SK-N-SH (cell line): Measurements from ENCODE around the gene CETN1. TPM values are rescaled to one million over a fixed set of nuclear protein-coding genes. Genes with fewer than 3 reads are reported as not detected.

Experiments
- CTCF ChIA-PET: fragments of 300-600, 350-600 bp; formaldehyde crosslinking; extraction: SDS; loops from one replicate; lab custom pipeline; 2021; lab: Yijun Ruan, JAX
- POLR2A ChIA-PET: fragments of 350-600 bp; sonication (Branson Sonifier 250); formaldehyde crosslinking; extraction: SDS; loops from one replicate; lab custom pipeline; 2020; ENCODE audit warnings: antibody characterized with exemption, inconsistent platforms; lab: Yijun Ruan, JAX
- DNase-seq: peaks from one replicate; pipeline ENCODE4 v3.0.0; 2012
- H2AFZ ChIP-seq: fragments of 200-600 bp; sonication (generic); 2 replicates; pipeline ENCODE4 v1.8.1; 2016; ENCODE audit warnings: antibody characterized with exemption, mild to moderate bottlenecking, low read depth
- H3F3A ChIP-seq: fragments of 200-600 bp; sonication (generic); replicated peaks from 2 replicates; pipeline ENCODE3; 2016; ENCODE audit warnings: antibody characterized with exemption, mild to moderate bottlenecking; ENCODE audit not compliant: insufficient read depth
- H3K27ac ChIP-seq, 2 experiments: fragments of 200-500 bp in 1 of 2; fragments of 200-600 bp in 1 of 2; sonication (Bioruptor generic) in 1 of 2; sonication (generic), shearing (Covaris generic) in 1 of 2; 2 replicates each; pipeline versions ENCODE4 v1.5.1 to v1.6.1; 2014 to 2016; ENCODE audit warnings: low read depth in 2 of 2, inconsistent platforms in 1 of 2, low read length in 1 of 2, mild to moderate bottlenecking in 1 of 2, mixed read lengths in 1 of 2
- H3K27me3 ChIP-seq: fragments of 200-600 bp; sonication (generic), shearing (Covaris generic); 2 replicates; pipeline ENCODE4 v1.6.1; 2016; ENCODE audit warnings: mixed run types; ENCODE audit not compliant: insufficient read depth
- H3K36me3 ChIP-seq, 2 experiments: fragments of 200-500 bp in 1 of 2; fragments of 200-600 bp in 1 of 2; sonication (Bioruptor generic) in 1 of 2; sonication (generic) in 1 of 2; replicated peaks in 1 of 2; 2 replicates each; pipeline versions ENCODE3 to v1.5.1; 2014 to 2016; ENCODE audit warnings: low read length in 1 of 2, mild to moderate bottlenecking in 1 of 2; ENCODE audit not compliant: insufficient read depth in 2 of 2, control insufficient read depth in 1 of 2
- H3K4me1 ChIP-seq, 2 experiments: fragments of 200-500 bp in 1 of 2; fragments of 200-600 bp in 1 of 2; sonication (Bioruptor generic) in 1 of 2; sonication (generic), shearing (Covaris generic) in 1 of 2; 2 replicates each; pipeline versions ENCODE4 v1.5.1 to v1.6.1; 2014 to 2016; ENCODE audit warnings: low read depth in 1 of 2, low read length in 1 of 2, mixed run types in 1 of 2; ENCODE audit not compliant: insufficient read depth in 2 of 2, control insufficient read depth in 1 of 2
- H3K4me2 ChIP-seq: fragments of 200-600 bp; sonication (generic), shearing (Covaris generic); 2 replicates; pipeline ENCODE4 v1.6.1; 2017; ENCODE audit warnings: mixed run types
- H3K4me3 ChIP-seq, 2 experiments: fragments of 200-500 bp in 1 of 2; fragments of 200-600 bp in 1 of 2; sonication (Bioruptor generic) in 1 of 2; sonication (generic), shearing (Covaris generic) in 1 of 2; 2 replicates each; pipeline versions ENCODE4 v1.5.1 to v1.8.1; 2014 to 2016; ENCODE audit warnings: low read depth in 2 of 2, inconsistent platforms in 1 of 2, low read length in 1 of 2, mild to moderate bottlenecking in 1 of 2, mixed read lengths in 1 of 2, moderate library complexity in 1 of 2
- H3K79me2 ChIP-seq: fragments of 200-600 bp; sonication (generic); 2 replicates; pipeline ENCODE4 v1.8.1; 2017; ENCODE audit warnings: mild to moderate bottlenecking; ENCODE audit not compliant: insufficient read depth
- H3K9ac ChIP-seq: fragments of 200-600 bp; sonication (generic); 2 replicates; pipeline ENCODE4 v1.6.1; 2017; ENCODE audit warnings: mixed run types
- H3K9me2 ChIP-seq: fragments of 200-600 bp; sonication (generic); 2 replicates; pipeline ENCODE4 v1.6.1; 2017; ENCODE audit warnings: mixed run types
- H3K9me3 ChIP-seq: fragments of 200-600 bp; sonication (generic); 2 replicates; pipeline ENCODE4 v1.6.1; 2017; ENCODE audit warnings: mixed run types, mild to moderate bottlenecking, moderate library complexity
- H4K20me1 ChIP-seq: fragments of 200-600 bp; sonication (generic); 2 replicates; pipeline ENCODE4 v1.6.1; 2017; ENCODE audit warnings: mild to moderate bottlenecking, mixed run types; ENCODE audit not compliant: insufficient read depth
- EP300 ChIP-seq, 2 experiments: IDR thresholded peaks; 2 replicates each; pipeline versions ENCODE4 v1.4.0 to v1.6.1; 2012; ENCODE audit warnings: borderline replicate concordance in 1 of 2, low read depth in 1 of 2, low read length in 1 of 2
- FOSL2 ChIP-seq: IDR thresholded peaks from 2 replicates; pipeline ENCODE4 v1.4.0; 2012; ENCODE audit warnings: low read depth, mild to moderate bottlenecking, moderate library complexity, borderline replicate concordance
- FOXJ3 ChIP-seq: sonication (generic); formaldehyde crosslinking; IDR thresholded peaks from 2 replicates; pipeline ENCODE4 v1.5.1; 2020; ENCODE audit warnings: mild to moderate bottlenecking, missing genetic modification reagents
- FOXM1 ChIP-seq: IDR thresholded peaks from 2 replicates; pipeline ENCODE4 v1.4.0; 2012; ENCODE audit warnings: low read depth, mild to moderate bottlenecking
- GATA2 ChIP-seq: sonication (generic); formaldehyde crosslinking; IDR thresholded peaks from 2 replicates; pipeline ENCODE4 v1.5.0; 2020; ENCODE audit warnings: mild to moderate bottlenecking, missing genetic modification reagents
- JUND ChIP-seq: IDR thresholded peaks from 2 replicates; pipeline ENCODE4 v1.4.0; 2012
- MEF2A ChIP-seq: IDR thresholded peaks from 2 replicates; pipeline ENCODE4 v1.4.0; 2012; ENCODE audit warnings: low read depth, borderline replicate concordance
- RCOR1 ChIP-seq: fragments of 150-350 bp; IDR thresholded peaks from 2 replicates; pipeline ENCODE4 v1.6.1; 2017; ENCODE audit warnings: antibody characterized with exemption, low read length
- SMC3 ChIP-seq: IDR thresholded peaks from 2 replicates; pipeline ENCODE4 v1.6.1; 2012; ENCODE audit warnings: low read depth, low read length, improper control_type of control experiment
- TAF1 ChIP-seq: IDR thresholded peaks from 2 replicates; pipeline ENCODE4 v1.6.1; 2012; ENCODE audit warnings: low read depth, mild to moderate bottlenecking, low read length, moderate library complexity, borderline replicate concordance
- TEAD4 ChIP-seq: IDR thresholded peaks from 2 replicates; pipeline ENCODE4 v1.4.0; 2012; ENCODE audit warnings: mild to moderate bottlenecking, borderline replicate concordance; ENCODE audit not compliant: insufficient read depth
- YY1 ChIP-seq: IDR thresholded peaks from 2 replicates; pipeline ENCODE4 v1.4.0; 2012; ENCODE audit warnings: low read depth, mild to moderate bottlenecking
- WGBS: methylation state at CpG from one replicate; pipeline ENCODE4 v1.1.6; 2017; ENCODE audit warnings: low lambda C conversion rate; 5-methylcytosine and 5-hydroxymethylcytosine counted together
- polyA plus RNA-seq, 3 experiments: library from polyadenylated mRNA; depleted of rRNA; stranded (reverse); fragments of >200 nt; gene quantifications; 2 replicates each; pipeline ENCODE4 v1.2.3, GENCODE V29; 2012
- TF ChIP-seq, protein P1 (sequence below): fragments of 200-600 bp; sonication (generic); IDR thresholded peaks from 2 replicates; pipeline ENCODE4 v1.6.1; 2017; ENCODE audit warnings: antibody characterized with exemption, mild to moderate bottlenecking, moderate library complexity
- TF ChIP-seq, protein P2 (sequence below): IDR thresholded peaks from 2 replicates; pipeline ENCODE4; 2012
- TF ChIP-seq, protein P3 (sequence below): fragments of 150-350 bp; IDR thresholded peaks from 2 replicates; pipeline ENCODE4 v1.6.1; 2017; ENCODE audit warnings: antibody characterized with exemption, low read length, low read depth, borderline replicate concordance
- TF ChIP-seq, protein P4 (sequence below): IDR thresholded peaks from 2 replicates; pipeline ENCODE4 v1.4.0; 2012; ENCODE audit warnings: low read depth, borderline replicate concordance
- TF ChIP-seq, protein P5 (sequence below): IDR thresholded peaks from 2 replicates; pipeline ENCODE4 v1.4.0; 2012; ENCODE audit warnings: low read depth

Gene CETN1
- polyA plus RNA-seq, 1 of the 3 experiments (the other 2 are of a cell fraction): not detected

DNA sequence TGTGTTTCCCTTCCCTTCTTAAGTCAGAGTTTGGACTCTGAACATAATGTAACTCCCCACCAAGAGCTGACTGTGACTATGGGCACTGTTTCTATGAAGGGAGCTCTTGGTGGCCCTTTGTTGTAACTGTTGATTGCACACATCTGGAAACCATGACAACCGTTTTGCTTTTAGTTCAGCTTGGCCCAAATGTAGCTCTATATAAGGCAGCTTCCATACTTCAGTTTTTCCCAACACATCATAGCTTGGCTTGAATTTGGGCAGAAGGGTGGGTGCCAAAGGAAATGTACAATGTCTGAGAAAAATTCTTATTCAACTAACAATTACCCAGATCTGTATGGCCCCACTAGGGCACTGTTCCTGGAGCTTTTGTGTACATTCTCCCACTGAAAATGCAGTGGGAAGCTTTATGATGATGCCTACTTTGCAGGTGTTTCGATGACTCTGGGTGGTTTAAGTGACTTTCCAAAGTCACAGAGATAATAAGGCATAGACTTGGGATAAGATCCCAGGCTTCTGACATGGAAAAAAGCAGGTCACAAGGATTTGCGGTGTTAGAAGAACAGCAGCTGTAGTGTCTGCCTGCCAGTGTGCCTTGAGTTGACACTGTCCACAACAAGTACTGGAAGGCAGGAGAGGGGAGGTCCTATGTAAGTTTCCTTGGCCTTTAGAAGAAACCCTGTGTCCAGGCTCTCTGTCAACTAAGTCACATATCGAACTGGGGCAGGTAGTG is 2.4 kb upstream of the CETN1 start:
- no peaks in the 10 kb centered on the region for H3K79me2 ChIP-seq
- no peak for DNase-seq

More for the DNA sequence above, 2.4 kb upstream of the CETN1 start:
- CTCF ChIA-PET: interaction anchor here (0.6 kb wide), 1 partner anchor 212 kb away, joined by 3 read pairs; no protein-coding TSS in a partner anchor
- POLR2A ChIA-PET: no interaction called here
- Histone ChIP-seq H3K9me3 (no peaks in the 10 kb centered on the region), H3K9me2 (no peaks in the 10 kb centered on the region)
- TF ChIP-seq SMC3: no peak
- TF ChIP-seq RCOR1: no peak
- no peak for TF ChIP-seq FOXJ3
- TF ChIP-seq, protein P1, sequence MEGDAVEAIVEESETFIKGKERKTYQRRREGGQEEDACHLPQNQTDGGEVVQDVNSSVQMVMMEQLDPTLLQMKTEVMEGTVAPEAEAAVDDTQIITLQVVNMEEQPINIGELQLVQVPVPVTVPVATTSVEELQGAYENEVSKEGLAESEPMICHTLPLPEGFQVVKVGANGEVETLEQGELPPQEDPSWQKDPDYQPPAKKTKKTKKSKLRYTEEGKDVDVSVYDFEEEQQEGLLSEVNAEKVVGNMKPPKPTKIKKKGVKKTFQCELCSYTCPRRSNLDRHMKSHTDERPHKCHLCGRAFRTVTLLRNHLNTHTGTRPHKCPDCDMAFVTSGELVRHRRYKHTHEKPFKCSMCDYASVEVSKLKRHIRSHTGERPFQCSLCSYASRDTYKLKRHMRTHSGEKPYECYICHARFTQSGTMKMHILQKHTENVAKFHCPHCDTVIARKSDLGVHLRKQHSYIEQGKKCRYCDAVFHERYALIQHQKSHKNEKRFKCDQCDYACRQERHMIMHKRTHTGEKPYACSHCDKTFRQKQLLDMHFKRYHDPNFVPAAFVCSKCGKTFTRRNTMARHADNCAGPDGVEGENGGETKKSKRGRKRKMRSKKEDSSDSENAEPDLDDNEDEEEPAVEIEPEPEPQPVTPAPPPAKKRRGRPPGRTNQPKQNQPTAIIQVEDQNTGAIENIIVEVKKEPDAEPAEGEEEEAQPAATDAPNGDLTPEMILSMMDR: no peak
- no peak for TF ChIP-seq YY1
- no peak for TF ChIP-seq EP300 (IDR thresholded peaks at IDR 0.05; ENCODE audit: borderline replicate concordance in 1 of 2, low read depth in 1 of 2, low read length in 1 of 2)
- no peak for TF ChIP-seq FOSL2
- no peak for TF ChIP-seq MEF2A
- TF ChIP-seq, protein P2, sequence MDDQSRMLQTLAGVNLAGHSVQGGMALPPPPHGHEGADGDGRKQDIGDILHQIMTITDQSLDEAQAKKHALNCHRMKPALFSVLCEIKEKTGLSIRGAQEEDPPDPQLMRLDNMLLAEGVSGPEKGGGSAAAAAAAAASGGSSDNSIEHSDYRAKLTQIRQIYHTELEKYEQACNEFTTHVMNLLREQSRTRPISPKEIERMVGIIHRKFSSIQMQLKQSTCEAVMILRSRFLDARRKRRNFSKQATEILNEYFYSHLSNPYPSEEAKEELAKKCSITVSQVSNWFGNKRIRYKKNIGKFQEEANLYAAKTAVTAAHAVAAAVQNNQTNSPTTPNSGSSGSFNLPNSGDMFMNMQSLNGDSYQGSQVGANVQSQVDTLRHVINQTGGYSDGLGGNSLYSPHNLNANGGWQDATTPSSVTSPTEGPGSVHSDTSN: no peak
- TF ChIP-seq, protein P3, sequence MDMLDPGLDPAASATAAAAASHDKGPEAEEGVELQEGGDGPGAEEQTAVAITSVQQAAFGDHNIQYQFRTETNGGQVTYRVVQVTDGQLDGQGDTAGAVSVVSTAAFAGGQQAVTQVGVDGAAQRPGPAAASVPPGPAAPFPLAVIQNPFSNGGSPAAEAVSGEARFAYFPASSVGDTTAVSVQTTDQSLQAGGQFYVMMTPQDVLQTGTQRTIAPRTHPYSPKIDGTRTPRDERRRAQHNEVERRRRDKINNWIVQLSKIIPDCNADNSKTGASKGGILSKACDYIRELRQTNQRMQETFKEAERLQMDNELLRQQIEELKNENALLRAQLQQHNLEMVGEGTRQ: no peak
- no peak for TF ChIP-seq FOXM1
- no peak for TF ChIP-seq GATA2
- TF ChIP-seq TEAD4: no peak
- TF ChIP-seq, protein P4, sequence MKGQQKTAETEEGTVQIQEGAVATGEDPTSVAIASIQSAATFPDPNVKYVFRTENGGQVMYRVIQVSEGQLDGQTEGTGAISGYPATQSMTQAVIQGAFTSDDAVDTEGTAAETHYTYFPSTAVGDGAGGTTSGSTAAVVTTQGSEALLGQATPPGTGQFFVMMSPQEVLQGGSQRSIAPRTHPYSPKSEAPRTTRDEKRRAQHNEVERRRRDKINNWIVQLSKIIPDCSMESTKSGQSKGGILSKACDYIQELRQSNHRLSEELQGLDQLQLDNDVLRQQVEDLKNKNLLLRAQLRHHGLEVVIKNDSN: no peak
- TF ChIP-seq TAF1: no peak
- TF ChIP-seq JUND: no peak
- TF ChIP-seq, protein P5, sequence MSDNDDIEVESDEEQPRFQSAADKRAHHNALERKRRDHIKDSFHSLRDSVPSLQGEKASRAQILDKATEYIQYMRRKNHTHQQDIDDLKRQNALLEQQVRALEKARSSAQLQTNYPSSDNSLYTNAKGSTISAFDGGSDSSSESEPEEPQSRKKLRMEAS: no peak
- TF ChIP-seq, all 33 proteins: peak for 0
- H3K4me3 ChIP-seq: no peak overlapping the region
- no peaks in the 10 kb centered on the region for H3K36me3 ChIP-seq
- no peaks in the 10 kb centered on the region for H4K20me1 ChIP-seq
- H3K4me1 ChIP-seq: no peaks in the 10 kb centered on the region
- H3K4me2 ChIP-seq: no peak overlapping the region
- peaks cover 14% of the 10 kb centered on the region; the same call in 1 of the 2 replicates for H3K27me3 ChIP-seq
- no peak overlapping the region for H3K9ac ChIP-seq
- 36% methylated on average over 4 of the region's 4 CpGs for WGBS
- no peak overlapping the region for H2AFZ ChIP-seq
- H3K27ac ChIP-seq: no peak overlapping the region
- no peaks in the 10 kb centered on the region for H3F3A ChIP-seq
